Endodermal cell (in vitro differentiated cells): Measurements from ENCODE around the gene KLF8. TPM values are rescaled to one million over a fixed set of nuclear protein-coding genes. Genes with fewer than 3 reads are reported as not detected.
A peak's percentile ranks its signal among the peaks of the same experiment; 100 is the strongest.

Experiments
- DNase-seq: peaks from one replicate; pipeline ENCODE4 v3.0.0-alpha.2; 2017
- H3K27ac ChIP-seq: 2 replicates; pipeline ENCODE4 v1.5.1; 2013; ENCODE audit warnings: mild to moderate bottlenecking, low read depth, low read length, moderate library complexity
- H3K27me3 ChIP-seq: 2 replicates; pipeline ENCODE4 v1.6.1; 2013; ENCODE audit warnings: mild to moderate bottlenecking, low read length, moderate library complexity; ENCODE audit not compliant: insufficient read depth, control insufficient read depth, poor library complexity, severe bottlenecking
- H3K36me3 ChIP-seq: 2 replicates; pipeline ENCODE4 v1.7.0; 2013; ENCODE audit warnings: mild to moderate bottlenecking, low read length, moderate library complexity; ENCODE audit not compliant: control insufficient read depth, insufficient read depth
- H3K4me1 ChIP-seq: one replicate; pipeline ENCODE4 v1.7.0; 2013; ENCODE audit warnings: low read length; ENCODE audit not compliant: control insufficient read depth, insufficient read depth
- H3K4me3 ChIP-seq: 2 replicates; pipeline ENCODE4 v1.5.1; 2013; ENCODE audit warnings: mild to moderate bottlenecking, low read length, moderate library complexity
- H3K9ac ChIP-seq: 2 replicates; pipeline ENCODE4 v1.6.1; 2013; ENCODE audit warnings: mild to moderate bottlenecking, low read length, moderate library complexity; ENCODE audit not compliant: poor library complexity, severe bottlenecking; ENCODE audit errors: extremely low read depth
- H3K9me3 ChIP-seq: 2 replicates; pipeline ENCODE4 v1.6.1; 2013; ENCODE audit warnings: mild to moderate bottlenecking, low read length, moderate library complexity; ENCODE audit not compliant: control insufficient read depth
- H3K27ac Mint-ChIP-seq: 2 replicates; pipeline ENCODE4 v1.8.0; 2020; ENCODE audit warnings: mixed read lengths
- H3K27me3 Mint-ChIP-seq: 2 replicates; pipeline ENCODE4 v1.8.0; 2021; ENCODE audit warnings: mild to moderate bottlenecking, mixed read lengths; ENCODE audit not compliant: insufficient read depth
- H3K36me3 Mint-ChIP-seq: 2 replicates; pipeline ENCODE4 v1.8.0; 2020; ENCODE audit warnings: low read depth, mixed read lengths
- H3K4me1 Mint-ChIP-seq: 2 replicates; pipeline ENCODE4 v1.8.0; 2020; ENCODE audit warnings: mixed read lengths
- H3K4me3 Mint-ChIP-seq: 2 replicates; pipeline ENCODE4 v1.8.0; 2020; ENCODE audit warnings: mild to moderate bottlenecking, moderate library complexity, mixed read lengths
- H3K9me3 Mint-ChIP-seq: 2 replicates; pipeline ENCODE4 v1.8.0; 2020; ENCODE audit warnings: mild to moderate bottlenecking, mixed read lengths
- CTCF ChIP-seq: fragments of 200-600 bp; sonication (generic); conservative IDR thresholded peaks from 2 replicates; pipeline ENCODE4 v1.5.0; 2021; ENCODE audit warnings: antibody characterized with exemption, mild to moderate bottlenecking
- WGBS, 2 experiments: methylation state at CpG; one replicate each; pipeline versions ENCODE4 v1.1.5 to v1.1.7; 2013; ENCODE audit warnings: missing lambda C conversion rate in 2 of 2, mixed read lengths in 1 of 2; ENCODE audit not compliant: insufficient coverage in 1 of 2, insufficient read length in 1 of 2; 5-methylcytosine and 5-hydroxymethylcytosine counted together
- total RNA-seq, 2 donors: library from RNA; stranded (reverse); fragmentation: NEBNext Ultra II Directional in 1 of 2; extraction: Animal tissue kit (Norgen Biotek cat#: 25700) in 1 of 2; gene quantifications; 2 replicates in 1 of 2; 3 replicates in 1 of 2; pipeline ENCODE4 v1.2.1, GENCODE V29; 2021

KLF8 gene
- total RNA-seq, 2 donors from 2014 or later: 62.6 to 110 TPM

- Mint-ChIP-seq H3K9me3 (peaks cover 52% of the 10 kb centered on the region), H3K27ac (no peak overlapping the region), H3K36me3 (peaks cover 35% of the 10 kb centered on the region), H3K4me3 (no peak overlapping the region), H3K27me3 (no peaks in the 10 kb centered on the region), H3K4me1 (no peaks in the 10 kb centered on the region)
- Histone ChIP-seq H3K4me3 (no peak overlapping the region), H3K27ac (no peak overlapping the region), H3K4me1 (no peaks in the 10 kb centered on the region), H3K36me3 (peaks cover 87% of the 10 kb centered on the region), H3K27me3 (no peaks in the 10 kb centered on the region), H3K9me3 (no peaks in the 10 kb centered on the region), H3K9ac (no peak overlapping the region)
- DNase-seq: peak; percentile 78
- peak; percentile 80 for TF ChIP-seq CTCF
- 0 to 27% methylated on average over 2 to 5 of the region's 5 CpGs for WGBS, 2 experiments
Observed at GRCh38 chrX:56248492-56248891, 16.3 kb downstream of the KLF8 start.

- no peaks in the 10 kb centered on the region for H3K4me1 ChIP-seq
- TF ChIP-seq CTCF: no peak
- H3K9me3 Mint-ChIP-seq: peaks cover 69% of the 10 kb centered on the region
- no peaks in the 10 kb centered on the region for H3K4me1 Mint-ChIP-seq
- no peak overlapping the region for H3K4me3 Mint-ChIP-seq
- H3K9me3 ChIP-seq: no peaks in the 10 kb centered on the region
- H3K27ac ChIP-seq: no peak overlapping the region
- no peak for DNase-seq
- 91% methylated on average over 10 of the region's 10 CpGs; no CpG with 5 or more reads in 1 of the 2 experiments for WGBS, 2 experiments
- no peak overlapping the region for H3K4me3 ChIP-seq
- H3K27me3 ChIP-seq: no peaks in the 10 kb centered on the region
- H3K9ac ChIP-seq: no peak overlapping the region
- peaks cover 85% of the 10 kb centered on the region for H3K36me3 ChIP-seq
- no peak overlapping the region for H3K27ac Mint-ChIP-seq
- H3K36me3 Mint-ChIP-seq: peaks cover 65% of the 10 kb centered on the region
- H3K27me3 Mint-ChIP-seq: no peaks in the 10 kb centered on the region
Observed at GRCh38 chrX:56253832-56254703, 21.9 kb downstream of the KLF8 start.

GRCh38 chrX:56268888-56269287 is 36.7 kb downstream of the KLF8 start:
- Histone ChIP-seq H3K36me3 (peaks cover 71% of the 10 kb centered on the region), H3K9me3 (no peaks in the 10 kb centered on the region), H3K9ac (no peak overlapping the region), H3K4me1 (no peaks in the 10 kb centered on the region), H3K27ac (no peak overlapping the region), H3K27me3 (no peaks in the 10 kb centered on the region), H3K4me3 (no peak overlapping the region)
- no peak for DNase-seq
- peaks cover 42% of the 10 kb centered on the region for H3K36me3 Mint-ChIP-seq
- H3K9me3 Mint-ChIP-seq: peaks cover 53% of the 10 kb centered on the region
- TF ChIP-seq CTCF: no peak
- no peaks in the 10 kb centered on the region for H3K4me1 Mint-ChIP-seq
- no peaks in the 10 kb centered on the region for H3K27me3 Mint-ChIP-seq
- H3K4me3 Mint-ChIP-seq: no peak overlapping the region
- WGBS, 2 experiments: 80% methylated on average over 1 of the region's 1 CpG; no CpG with 5 or more reads in 1 of the 2 experiments
- no peak overlapping the region for H3K27ac Mint-ChIP-seq
